Stimulated activated CD4-positive, alpha-beta T cell treated with anti-CD3 and anti-CD28 coated beads, Interleukin-12 subunit alpha, Interleukin-12 subunit beta, amount 100 ng/mL, for 48 hours (primary cell): Measurements from ENCODE around the gene GJA4.
"Not testable (repeated sequence)": the region's sequence is repeated elsewhere in the genome, so short reads cannot be mapped to it uniquely, and the experiment has no call there.

ENCODE experiments used
- DNase-seq, 3 donors: peaks; one replicate each; pipeline ENCODE4 v3.0.0-alpha.2; 2020; ENCODE audit warnings: low read depth in 2 of 3, low spot score in 1 of 3

GJA4 gene

DNA sequence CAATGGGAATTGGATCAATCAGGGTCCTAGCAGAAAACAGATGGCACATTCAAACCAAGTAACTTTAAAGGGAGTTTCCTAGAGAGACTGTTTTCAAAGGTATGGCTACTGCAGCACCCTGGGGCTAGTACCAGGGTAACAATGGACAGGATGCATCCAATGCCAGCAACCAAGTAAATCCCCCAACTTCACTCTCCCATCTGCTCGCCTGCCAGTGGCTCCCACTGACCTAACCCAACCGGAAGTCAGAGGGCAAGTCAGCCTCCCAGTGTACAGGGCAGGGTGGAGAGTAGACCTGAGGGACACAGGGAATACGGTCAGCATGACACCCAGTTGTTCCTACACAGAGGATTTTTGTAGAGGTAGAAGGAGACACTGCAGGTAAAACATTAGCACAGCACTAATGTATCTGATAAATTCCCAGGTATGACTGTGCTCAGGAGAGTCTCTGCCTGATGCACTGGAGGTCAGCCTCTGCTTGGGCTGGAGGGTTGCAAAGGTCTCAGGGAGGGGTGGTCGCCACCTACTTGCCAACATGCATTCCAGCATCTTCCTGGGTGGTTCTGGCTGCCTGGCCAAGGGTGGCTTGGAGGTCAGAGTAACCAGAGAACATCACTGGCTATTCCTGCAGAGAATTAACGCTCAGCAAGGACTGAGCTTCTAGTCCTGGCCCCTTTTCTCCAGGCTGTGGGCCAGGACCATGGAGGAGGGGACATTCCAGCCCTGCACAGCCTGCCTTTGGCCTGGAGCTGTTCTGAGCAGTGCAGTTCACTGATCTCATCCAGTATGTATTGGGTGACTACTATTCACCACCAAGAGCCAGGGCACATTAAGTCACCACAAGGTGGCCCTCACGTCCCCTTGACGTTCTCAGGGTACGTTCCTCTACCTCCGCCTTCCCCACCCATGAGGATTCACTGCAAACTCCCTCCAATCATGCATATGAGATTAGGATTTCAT lies 5.1 kb upstream of the GJA4 start:
- no peak for DNase-seq

DNA sequence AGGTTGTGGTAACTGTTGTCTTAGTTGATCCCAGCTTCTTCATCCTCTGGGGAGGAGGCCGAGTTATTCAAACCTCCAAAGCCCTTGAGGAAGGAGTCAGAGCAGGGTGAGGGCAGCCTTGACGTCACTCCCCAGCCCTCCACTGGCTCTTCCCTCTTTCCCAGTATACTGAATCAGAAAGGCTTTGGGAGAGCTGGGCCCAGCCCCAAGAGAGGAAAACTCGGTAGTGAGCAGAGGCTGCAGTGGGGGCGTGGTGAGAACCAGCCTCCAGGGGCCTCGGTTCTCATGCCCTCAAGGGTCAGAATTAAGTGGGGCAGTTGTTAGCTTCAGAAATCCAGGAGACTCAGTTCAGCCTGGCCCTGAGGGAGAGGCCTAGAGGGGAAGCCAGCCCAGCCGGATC lies 1.8 kb upstream of the GJA4 start:
- DNase-seq: no peak

DNA sequence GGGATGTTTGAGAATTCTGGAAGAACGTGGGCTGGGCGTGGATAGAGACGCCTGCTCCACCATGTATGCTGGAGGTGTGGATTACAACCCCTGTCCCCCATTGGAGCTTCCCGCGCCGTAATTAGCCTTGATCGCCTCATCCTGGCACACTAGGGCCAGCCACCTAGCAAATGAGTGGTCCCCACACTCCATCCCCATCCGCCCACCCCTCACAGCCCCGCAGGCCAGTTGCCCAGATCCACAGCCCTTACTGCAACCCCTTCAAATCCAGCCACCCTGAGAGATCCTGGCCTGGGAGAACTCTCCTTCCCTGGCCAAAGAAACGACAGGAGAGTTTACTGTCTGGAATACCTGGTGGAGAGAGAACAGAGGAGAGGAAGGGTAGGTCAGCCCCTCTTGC lies 375 bp upstream of the GJA4 start:
- DNase-seq: no peak

DNA sequence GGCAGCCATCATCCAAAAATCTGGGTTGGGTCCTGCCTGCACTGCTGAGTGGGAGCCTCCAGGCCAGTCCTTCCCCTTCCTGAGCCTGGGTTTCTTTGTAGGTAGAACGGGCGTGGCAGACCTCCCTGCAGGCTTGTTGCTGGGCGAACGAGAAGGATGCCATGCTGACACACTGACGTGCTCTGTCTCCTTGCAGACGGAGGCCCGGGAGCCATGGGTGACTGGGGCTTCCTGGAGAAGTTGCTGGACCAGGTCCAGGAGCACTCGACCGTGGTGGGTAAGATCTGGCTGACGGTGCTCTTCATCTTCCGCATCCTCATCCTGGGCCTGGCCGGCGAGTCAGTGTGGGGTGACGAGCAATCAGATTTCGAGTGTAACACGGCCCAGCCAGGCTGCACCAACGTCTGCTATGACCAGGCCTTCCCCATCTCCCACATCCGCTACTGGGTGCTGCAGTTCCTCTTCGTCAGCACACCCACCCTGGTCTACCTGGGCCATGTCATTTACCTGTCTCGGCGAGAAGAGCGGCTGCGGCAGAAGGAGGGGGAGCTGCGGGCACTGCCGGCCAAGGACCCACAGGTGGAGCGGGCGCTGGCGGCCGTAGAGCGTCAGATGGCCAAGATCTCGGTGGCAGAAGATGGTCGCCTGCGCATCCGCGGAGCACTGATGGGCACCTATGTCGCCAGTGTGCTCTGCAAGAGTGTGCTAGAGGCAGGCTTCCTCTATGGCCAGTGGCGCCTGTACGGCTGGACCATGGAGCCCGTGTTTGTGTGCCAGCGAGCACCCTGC lies 1.4 kb downstream of the GJA4 start:
- no peak for DNase-seq

DNA sequence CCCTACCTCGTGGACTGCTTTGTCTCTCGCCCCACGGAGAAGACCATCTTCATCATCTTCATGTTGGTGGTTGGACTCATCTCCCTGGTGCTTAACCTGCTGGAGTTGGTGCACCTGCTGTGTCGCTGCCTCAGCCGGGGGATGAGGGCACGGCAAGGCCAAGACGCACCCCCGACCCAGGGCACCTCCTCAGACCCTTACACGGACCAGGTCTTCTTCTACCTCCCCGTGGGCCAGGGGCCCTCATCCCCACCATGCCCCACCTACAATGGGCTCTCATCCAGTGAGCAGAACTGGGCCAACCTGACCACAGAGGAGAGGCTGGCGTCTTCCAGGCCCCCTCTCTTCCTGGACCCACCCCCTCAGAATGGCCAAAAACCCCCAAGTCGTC lies 2.0 kb downstream of the GJA4 start:
- no peak for DNase-seq

DNA sequence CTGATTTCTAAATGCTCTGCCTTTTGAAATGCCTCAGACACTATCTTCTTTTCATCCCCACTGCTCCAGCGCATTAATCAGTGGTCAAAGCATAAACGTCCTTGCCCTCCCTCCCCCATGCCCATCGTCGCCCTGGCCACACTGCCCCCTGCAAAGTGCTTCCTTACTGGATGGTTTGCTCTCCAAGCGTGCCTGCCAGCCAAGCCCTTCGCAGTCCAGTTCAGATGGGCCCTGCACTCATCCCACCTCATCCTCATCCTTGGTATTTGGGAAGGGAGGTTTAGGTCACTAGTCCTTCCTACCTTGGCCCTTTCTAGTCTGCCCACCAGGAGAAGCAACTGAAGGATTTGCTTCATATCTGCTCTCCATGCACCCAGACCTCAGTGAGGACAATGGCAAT lies 3.1 kb downstream of the GJA4 start:
- no peak for DNase-seq

DNA sequence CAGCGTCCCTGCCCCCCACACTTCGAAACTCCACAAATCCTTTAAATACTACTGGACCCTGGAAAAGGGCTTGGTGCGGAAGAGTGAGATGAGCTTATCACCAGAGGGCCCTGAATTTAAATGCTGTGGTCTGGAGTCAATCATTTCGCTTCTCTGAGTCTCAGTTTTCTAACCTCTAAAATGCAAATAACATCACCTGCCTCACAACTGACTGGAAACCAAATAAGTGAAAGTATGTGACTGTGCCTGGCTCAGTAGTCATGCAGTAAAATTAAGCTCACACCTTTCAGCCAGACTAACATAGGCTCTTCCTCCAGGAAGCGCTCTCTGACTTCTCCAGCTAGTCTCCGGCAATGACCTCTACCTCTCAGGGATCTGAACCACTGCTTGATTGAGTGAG lies 4.2 kb downstream of the GJA4 start:
- DNase-seq: no peak

DNA sequence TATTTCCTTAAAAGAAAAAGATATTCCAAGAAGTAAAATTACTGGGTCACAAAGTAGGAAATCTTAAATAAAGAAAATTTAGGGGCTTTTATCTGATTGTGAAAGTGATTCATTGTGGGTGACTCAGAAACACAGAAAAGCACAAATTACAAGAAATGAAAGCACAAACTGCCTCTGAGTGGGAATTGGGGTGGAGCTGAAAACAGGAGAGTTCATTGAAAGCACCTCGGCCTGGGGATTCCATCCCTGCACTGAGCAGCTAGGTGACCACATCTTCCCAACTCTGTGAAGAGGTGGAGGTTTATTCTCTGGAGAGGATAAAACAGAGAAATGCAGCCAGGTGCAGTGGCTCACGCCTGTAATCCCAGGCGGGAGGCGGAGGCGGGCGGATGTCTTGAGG lies 7.4 kb downstream of the GJA4 start:
- peak in 2 of 3 donors; percentile 12 to 26 for DNase-seq

DNA sequence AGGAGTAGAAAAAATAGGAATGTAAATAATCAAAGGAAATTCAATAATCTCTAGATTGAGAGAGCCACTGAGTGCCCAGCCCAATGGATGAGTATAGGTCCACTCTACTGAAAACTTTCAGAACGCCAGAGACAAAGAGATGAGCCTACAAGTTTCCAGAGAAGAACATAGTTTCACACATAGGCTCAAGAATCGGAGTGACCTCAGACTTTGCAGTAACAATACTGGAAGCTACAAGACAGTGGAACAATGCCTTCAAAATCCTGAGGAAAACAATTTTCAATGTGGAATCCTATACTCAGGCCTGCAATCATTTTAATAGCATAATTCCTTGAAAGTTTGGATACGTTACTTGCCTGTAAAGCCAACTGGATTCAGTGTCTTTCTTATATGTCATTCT lies 11.0 kb downstream of the GJA4 start:
- no peak for DNase-seq

DNA sequence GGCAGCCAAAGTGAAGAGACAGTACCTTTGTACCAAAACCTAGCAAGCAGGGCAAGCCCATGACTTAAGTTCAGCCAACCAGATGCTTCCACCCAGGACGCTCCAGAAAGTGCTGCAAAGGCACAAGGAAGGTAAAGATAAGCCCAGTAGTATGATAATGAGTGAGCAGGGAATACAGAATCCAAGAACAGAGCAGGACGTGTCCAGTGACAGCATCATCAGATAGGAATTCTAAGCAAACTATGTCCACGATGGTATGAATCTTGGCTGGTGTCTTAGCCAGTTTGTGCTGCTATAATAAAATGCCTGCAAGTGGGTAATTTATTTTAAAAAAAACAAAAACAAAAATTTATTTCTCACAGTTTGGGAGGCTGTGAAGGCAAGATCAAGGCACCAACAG lies 13.6 kb downstream of the GJA4 start:
- no peak for DNase-seq

DNA sequence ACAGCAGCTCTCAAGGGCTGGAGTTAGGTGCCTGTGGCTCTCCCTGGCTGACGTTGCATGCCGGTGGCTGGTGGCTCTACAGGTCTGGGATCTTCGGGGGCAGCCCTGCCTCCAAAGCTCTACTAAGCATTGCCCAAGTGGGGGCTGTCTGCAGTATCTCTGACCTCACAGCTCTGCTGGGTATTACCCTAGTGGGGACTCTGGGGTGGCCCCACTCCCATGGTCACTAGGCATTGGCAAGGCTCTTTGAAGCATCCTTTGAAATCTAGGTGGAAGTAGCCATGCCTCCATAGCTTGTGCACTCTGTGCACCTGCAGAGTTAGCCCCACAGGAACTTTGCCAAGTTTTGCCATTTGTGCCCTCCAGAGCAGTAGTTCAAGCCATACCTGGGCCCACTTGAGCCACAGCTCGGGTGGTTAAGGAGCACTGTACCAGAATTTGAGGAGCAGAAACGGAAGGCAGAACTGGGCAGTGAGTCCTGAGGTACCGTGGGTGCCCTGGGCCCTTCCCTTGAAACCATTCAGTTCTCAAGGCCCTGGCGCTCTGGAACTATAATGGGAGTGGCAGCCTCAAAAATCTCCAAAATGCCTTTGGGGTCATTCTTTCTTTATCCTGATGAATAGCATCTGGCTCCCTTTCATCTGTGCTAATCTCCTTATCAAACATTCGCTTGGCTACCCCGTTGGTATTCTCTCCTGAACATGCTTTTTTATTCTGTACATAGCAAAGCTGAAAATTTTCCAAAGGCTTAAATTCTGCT lies 15.4 kb downstream of the GJA4 start:
- DNase-seq: no peak

DNA sequence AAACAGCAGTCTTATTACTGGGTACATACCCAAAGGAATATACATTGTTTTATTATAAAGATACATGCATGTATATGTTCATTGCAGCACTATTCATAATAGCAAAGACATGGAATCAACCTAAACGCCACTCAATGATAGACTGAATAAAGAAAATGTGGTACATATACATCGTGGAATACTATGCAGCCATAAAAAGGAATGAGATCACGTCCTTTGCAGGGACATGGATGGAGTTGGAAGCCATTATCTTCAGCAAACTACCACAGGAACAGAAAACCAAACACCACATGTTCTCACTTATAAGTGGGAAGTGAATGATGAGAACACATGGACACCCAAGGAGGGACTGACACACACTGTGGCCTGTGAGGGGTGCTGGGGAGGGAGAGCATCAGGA lies 18.0 kb downstream of the GJA4 start:
- not testable (repeated sequence) for DNase-seq

DNA sequence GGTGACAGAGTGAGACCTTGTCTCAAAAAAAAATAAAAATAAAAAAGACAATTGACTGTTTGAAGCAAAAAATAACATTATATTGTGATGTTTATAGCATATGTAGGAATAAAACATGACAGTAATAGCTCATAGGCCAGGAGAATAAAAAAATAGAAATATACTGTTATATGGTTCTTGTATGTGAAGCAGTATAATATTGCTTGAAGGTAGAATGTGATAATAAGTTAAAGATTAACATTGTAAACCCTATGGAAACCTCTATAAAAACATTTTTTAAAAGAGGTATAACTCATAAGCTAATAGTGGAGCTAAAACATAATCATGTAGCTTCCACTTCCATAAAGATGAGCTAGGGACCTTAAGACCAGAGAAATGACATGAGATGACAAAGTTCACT lies 23.5 kb downstream of the GJA4 start:
- DNase-seq: no peak

DNA sequence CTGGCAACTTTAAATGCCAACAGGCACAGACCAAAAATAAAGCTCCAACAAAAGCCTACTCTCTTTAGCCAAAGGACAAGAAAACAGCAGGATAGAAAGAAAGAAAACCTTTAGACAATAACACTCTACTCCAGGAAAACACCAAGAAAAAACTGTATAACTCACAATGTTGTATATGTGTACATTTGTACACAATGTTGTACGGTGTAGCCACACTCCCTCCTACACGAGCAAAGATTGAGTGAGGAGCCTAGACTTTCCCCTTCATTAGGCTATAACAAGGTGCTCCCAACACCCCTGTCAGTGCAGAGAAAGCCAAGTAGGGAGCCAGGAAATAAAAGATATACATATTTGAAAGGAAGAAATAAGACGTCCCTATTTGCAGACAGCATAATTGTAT lies 24.0 kb downstream of the GJA4 start:
- no peak for DNase-seq

DNA sequence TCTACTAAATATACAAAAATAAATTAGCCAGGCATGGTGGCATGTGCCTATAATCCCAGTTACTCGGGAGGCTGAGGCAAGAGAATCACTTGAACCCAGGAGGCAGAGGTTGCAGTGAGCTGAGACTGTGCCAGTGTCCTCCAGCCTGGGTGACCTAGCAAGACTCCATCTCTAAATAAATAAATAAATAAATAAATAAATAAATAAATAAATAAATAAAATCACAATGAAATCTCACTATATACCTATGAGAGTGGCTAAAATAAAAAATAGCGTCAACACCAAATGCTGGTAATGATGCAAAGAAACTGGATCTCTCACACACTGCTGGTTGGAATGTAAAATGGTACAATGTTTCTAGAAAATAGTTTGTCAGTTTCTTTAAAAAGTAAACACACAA lies 26.1 kb downstream of the GJA4 start:
- DNase-seq: not testable (repeated sequence)

DNA sequence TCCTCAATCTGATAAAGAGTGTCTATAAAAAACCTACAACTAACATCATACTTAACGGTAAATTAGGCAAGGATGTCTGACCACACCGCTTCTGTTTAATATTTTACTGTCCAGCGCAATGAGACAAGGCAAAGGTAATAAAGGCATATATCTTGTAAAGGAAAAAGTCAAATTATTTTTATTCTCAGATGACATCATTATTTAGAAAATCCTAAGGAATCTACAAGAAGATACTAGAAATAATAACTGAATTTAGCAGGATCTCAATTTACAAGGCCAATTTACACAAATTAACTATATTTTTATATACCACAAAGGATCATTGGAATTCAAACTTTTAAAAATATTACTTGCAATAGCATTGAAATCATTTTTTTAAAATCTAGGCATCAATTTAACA lies 29.4 kb downstream of the GJA4 start:
- DNase-seq: no peak

DNA sequence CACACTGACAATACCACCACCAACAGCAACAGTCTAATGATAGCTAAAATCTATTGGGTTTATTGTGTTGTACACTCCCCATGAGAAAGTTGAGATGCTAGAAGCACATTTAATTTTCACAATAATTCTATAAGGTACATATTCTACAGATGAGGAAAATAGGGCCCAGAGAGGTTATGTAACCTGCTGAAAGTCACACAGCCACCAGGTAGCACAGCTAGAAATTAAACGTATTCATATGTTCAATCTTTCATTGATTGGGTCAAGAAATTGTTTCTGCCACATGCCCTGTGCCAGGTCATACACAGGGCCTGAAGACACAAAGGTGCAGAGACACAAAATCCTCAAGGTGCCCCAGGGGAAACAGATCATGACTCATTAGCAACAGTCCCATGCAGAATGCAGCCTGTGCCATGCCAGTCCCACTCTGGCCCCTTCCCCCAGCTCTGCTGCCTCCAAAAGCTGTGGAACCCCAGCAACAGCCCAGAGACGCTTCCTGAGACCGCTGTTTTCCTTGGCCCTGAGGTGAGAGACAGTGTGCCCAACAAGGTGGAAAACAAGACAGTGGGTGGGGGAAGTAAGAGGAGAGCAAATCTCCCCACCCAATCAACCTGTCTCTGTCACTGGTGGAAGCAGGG lies 32.1 kb downstream of the GJA4 start:
- no peak for DNase-seq

DNA sequence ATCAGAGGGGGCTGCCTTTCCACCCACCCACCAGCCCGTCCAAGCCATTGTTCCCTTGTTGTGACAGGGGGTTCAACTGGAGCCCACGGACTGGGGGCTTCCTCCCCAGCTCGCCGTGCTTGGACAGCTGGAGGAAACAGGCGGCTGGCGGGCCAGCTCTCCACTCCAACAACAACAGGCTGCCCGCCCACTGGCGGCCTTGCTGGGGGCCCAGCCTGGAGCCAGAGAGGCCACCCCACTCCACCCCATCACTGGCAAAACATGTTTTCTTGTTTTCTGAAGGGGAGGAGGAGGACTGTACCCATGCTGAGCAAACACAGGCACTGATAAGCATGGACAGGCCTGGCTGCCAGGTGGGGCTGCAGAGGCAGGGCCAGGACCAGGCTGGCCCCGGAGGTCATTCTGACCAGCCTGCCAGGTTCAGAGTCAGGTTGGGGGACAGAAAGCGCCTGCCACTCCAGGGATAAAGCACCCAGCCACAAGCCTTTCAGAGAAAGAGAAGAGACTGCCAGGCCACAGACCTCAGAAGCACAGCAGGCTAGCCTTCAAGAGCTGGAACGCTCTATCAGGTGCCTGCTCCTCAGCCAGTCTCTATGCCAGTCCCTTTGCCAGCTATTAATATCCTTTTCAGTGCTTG lies 32.8 kb downstream of the GJA4 start:
- no peak for DNase-seq

DNA sequence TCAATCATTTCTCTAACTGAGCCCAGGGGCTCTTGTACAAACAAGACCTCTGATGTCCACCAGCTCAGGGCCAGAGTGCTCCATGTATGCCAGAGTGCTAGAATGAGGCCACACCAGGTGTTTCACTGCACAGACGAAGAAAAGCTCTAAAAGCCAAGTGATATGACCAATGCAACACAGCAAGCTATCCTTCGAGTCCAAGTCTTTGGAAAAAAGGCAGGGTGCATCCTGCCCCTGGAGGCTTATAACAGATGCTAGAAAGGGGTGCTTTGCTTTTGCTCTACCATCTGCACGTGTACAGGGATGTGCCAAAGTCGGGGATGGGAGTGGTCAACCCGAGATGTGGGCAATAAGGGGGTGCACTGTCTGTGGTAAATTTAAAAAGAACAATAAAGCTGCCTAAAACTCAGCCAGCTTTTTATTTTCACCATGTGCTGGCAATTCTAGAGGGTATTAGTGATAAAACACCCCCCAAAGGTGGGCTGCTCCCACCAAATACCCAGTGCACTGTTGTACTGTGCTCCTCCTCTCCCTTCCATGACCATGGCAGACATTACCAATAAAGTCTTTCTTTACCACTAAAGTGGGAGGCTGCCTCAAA lies 34.6 kb downstream of the GJA4 start:
- DNase-seq: no peak

DNA sequence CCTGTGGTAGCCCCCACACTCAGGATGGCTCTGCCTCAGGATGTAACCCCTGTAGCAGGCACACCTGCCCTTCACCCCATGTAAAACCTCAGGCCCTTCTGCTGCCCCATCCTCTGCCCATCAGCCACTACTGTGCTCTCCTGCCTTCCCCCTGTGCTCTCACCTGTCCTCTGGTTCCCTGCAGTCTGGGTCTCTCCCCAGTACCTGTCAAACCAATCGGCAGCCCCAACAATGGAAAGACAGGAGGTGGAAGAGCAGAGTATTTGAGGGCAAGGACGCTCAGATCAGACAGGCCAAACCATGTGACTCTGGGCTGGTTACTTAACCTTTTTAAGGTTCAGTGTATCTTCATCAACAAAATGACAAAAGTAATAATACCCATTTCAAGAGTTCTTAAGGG lies 35.8 kb downstream of the GJA4 start:
- no peak for DNase-seq
